ENCODE measurements around the gene JAK1.

Gene JAK1

DNA sequence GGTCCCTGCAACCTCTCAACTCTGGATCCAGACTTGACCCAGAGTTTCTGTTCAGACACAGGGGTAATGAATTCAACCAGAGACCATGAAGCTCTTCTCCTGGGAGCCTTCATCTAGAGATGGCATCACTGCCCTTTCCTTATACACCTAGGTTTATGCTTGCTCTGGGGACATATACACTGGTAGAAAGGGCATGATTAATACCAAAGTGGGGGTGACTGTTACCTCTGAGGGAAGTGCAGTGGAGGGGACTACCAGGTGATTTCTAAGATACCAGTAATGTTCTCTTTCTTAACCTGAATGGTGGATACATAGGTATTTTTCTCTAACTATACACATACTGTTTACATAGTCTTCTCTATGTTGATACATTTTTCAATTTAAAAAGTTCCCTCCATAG, 48.4 kb downstream of the JAK1 start:
- DNase-seq, result no peak

- DNase-seq, result peak; percentile 53
Observed at GRCh38 chr1:64917328-64917861, 49.0 kb downstream of the JAK1 start.

- DNase-seq, result no peak
Observed at GRCh38 chr1:64915381-64916274, 50.7 kb downstream of the JAK1 start.

DNA sequence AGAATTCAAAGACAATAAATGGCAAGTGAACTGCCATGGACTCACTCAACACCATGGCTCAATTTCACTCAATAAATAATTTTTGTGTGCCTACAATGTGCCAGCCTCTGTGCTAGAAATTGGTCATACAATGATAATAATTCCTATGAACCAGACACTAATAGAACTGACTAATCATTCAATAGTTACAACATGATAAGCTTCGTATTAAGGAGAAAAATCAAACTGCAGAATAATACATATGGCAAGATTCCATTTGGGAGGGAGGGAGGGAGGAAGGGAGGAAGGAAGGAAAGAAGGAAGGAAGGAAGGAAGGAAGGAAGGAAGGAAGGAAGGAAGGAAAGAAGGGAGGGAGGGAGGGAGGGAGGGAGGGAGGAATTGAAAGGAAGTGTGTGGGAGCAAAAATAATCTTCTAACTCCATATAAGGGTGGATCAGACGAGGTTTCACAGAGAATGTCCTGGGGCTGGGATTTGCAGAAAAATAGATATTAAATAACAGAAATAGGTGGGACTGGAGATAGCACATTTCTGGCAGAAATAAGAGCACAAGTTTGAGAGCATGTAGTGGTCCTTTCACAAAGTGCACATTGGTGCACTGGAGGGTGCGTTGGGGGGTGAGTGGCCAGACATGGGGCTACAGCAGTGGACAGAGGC, 52.9 kb downstream of the JAK1 start:
- DNase-seq, result no peak

DNA sequence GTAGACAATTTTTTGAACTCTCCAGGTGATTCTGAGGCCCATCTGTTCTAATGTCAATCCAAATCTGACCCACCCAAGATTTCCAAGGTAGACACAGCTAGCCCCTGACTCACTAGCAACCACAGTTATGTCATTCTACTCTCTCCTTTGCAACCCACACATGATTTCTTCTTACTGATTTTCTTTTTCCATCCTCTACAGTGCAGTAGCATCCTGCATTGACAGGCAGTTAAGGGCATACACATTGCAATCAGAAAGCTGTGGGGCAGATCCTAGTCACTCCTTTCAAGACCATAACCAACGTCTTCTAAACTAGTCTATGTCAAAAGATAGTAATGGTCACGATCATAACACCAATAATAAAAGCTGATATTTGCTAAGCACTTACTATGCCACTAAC, 54.2 kb downstream of the JAK1 start:
- no peak for DNase-seq

DNA sequence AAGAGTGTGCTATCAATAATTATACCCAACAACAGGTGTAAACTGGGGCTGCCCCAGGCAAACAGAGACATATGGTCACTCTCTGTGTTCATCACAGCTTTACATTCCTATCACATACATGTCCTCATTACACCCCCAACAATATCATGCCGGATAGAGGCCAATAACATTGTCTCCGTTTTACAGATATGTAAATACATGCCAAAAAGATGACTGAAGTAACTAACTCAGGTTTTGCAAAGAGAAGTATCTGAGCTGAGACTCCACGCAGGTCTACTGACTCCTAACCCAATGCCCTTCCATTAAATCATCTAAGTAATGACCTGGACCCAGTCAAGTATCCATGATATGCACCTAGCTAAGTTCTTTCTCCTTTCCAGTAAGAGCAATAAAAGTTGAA, 55.0 kb downstream of the JAK1 start:
- DNase-seq, result no peak

DNA sequence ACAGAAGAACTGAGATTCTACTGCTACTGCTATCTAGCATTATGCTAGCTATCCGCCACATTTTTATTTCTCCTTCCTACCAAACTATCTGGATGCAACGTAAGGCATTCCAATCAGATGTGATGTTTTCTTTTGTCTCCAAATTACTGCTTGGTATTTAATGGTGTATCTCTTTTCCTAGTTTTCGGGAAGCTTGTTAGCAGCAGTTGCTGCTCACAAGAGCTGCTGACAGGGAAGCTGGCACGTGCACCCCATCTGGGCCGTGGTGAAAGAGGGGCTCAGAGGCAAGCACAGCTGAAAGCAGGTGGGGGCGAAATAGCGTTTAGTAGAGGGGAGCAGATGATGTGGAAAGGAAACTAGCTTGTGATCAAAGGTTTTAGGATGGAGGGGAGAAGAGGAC, 57.3 kb downstream of the JAK1 start:
- no peak for DNase-seq

GRCh38 chr1:64908575-64908974, 57.8 kb downstream of the JAK1 start:
- DNase-seq, result no peak

DNA sequence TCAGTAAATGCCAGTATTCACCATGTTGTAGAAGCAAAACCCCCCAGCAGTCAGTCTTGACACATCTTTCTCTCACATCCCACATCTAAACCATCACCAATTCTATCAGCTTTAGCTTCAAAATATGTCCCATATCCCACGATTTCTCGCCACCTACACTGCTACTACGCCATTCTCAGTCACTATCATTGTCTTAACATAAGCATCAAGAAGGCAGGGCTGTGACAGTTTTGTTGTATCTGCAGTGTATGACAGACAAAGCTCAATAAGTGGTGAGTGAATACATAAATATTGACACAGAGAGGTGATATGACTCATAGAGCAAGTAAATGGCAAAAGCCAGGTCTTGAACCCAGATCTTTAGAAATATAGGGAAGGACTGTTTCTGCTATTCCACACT, 59.9 kb downstream of the JAK1 start:
- no peak for DNase-seq

DNA sequence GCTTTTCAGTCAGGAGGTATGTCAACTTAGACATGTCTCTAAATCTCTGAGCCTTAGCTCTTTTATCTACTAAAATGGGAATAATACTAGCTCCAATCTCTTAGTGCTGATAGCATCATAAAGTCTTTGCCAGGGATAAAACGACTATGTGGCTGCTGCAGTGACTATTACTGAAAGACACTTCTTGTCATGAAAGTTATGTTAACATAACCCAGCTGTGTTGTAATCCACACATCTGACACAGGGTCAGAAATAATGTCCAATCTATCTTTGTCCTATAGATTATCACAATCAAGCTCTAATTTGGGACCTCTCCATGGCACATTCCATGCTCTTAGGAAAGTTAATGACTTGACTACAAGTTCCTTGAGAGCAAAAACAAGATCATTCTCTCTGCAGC, 62.8 kb downstream of the JAK1 start:
- no peak for DNase-seq

- no peak for DNase-seq
Observed at GRCh38 chr1:64901663-64902062, 64.7 kb downstream of the JAK1 start.

DNA sequence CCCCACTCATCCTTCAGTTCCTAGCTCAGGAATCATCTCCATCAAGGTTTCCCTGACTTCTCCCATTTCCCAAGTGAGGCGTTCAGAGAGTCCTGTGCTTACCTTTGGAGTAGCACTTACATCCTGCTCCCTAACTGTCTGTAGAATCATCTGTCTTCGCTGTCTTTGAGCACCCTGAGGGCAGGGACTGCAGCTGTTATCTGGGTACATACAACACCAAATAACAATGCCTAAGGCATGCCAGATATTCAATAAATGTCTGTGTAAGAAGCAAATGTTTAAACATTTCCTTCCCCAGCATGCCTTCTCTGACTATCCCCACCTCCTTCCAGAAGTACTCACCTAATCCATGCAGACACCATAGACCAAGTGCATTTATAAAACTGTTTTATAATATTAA, 65.4 kb downstream of the JAK1 start:
- no peak for DNase-seq

DNA sequence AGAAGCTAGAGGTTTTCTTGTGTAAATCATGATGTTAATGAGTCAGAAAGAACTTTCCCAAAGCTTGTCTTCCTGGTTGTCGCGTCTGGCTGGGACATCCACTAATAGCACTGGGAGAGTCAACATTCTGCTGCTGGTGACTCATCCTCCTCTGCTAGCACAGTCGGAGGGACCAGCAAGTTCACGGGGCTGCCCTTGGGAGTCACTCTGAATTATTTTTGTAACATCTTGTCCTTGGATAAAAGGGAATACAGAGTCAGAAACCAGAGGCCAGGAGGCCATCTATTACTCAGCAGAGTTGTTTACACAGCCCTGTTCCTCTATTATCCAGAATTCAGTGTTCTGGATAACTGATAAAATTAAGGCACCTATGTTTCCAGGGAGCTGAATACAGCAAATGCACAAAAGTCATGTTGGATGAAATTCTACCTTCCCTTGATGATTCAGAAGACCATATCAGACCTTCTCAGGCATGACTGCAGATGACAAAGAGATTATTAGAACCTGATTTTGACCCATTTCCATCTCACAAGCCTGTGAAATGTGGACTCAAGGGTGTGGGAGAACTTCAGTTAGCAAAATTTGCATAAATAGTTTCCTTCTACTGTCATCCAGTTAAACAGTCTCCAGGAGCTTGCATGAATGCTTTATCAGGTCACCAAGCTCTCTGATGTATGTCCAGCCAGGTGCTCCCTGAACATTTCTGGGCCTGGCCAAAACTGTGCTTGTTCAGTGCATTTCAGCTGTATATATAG, 68.1 kb downstream of the JAK1 start:
- peak; percentile 76 for DNase-seq

- no peak for DNase-seq
Observed at GRCh38 chr1:64896551-64896950, 69.8 kb downstream of the JAK1 start.

DNA sequence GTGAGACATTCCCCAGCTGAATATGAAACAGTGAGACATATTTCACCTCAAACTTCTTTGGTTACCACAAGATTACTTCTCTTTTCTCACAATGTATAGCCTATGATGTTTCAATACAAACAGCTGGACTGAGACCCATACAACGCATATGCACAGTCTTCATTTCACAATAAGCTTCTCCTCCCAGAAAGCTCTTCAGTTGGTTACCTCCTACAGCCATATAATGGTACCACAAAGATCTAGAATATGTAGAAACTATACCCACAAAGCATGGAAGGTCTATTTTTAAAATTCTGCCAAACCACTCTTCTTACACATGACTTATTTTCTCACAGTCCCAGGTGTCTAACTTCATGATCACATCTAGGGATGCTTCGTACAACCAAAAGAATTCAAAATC, 70.8 kb downstream of the JAK1 start:
- DNase-seq, result no peak

GRCh38 chr1:64894438-64895196, 71.7 kb downstream of the JAK1 start:
- DNase-seq, result no peak

GRCh38 chr1:64893921-64894320, 72.4 kb downstream of the JAK1 start:
- DNase-seq, result no peak

- no peak for DNase-seq
Observed at GRCh38 chr1:64892576-64893573, 73.5 kb downstream of the JAK1 start.

DNA sequence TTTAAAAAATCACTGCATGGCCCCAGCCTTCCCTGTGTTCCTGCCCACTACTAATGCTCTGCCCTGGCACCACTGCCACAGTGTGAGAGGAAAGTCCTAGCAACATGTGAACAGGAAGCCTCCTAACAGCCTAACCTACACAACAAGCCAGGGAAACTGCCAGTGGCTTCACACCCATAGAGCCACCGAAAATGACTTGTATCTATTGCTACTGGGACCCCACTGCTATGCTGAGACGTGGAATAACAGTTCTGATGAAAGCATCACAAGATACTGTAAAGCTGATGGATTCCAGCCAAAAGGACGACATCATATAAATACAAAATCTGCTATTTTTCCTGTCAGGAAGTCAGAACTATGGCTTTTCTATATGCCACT, 74.9 kb downstream of the JAK1 start:
- no peak for DNase-seq

GRCh38 chr1:64890699-64891447, 75.5 kb downstream of the JAK1 start:
- no peak for DNase-seq
